Nephron (organoid): ENCODE data around the gene ERMN.
"Not testable (repeated sequence)": the region's sequence is repeated elsewhere in the genome, so short reads cannot be mapped to it uniquely, and the experiment has no call there.

Source experiments
- H3K27ac Mint-ChIP-seq, 3 experiments: 2 replicates each; pipeline ENCODE4 v1.8.0; 2020; ENCODE audit warnings: mixed read lengths in 3 of 3, mild to moderate bottlenecking in 2 of 3, moderate library complexity in 1 of 3
- H3K27me3 Mint-ChIP-seq: 2 replicates; pipeline ENCODE4 v1.8.0; 2021; ENCODE audit warnings: low read depth, mild to moderate bottlenecking, moderate library complexity, mixed read lengths
- H3K36me3 Mint-ChIP-seq: 2 replicates; pipeline ENCODE4 v1.8.0; 2020; ENCODE audit warnings: low read depth, mixed read lengths
- H3K4me1 Mint-ChIP-seq: 2 replicates; pipeline ENCODE4 v1.8.0; 2020; ENCODE audit warnings: mixed read lengths
- H3K4me3 Mint-ChIP-seq, 3 experiments: 2 replicates each; pipeline ENCODE4 v1.8.0; 2020; ENCODE audit warnings: mild to moderate bottlenecking in 3 of 3, mixed read lengths in 3 of 3, moderate library complexity in 2 of 3
- H3K9me3 Mint-ChIP-seq: 2 replicates; pipeline ENCODE4 v1.8.0; 2020; ENCODE audit warnings: mixed read lengths
- CTCF ChIP-seq, 3 experiments: fragments of 200-600 bp; sonication (generic); IDR thresholded peaks; one replicate each; pipeline ENCODE4 v1.5.0; 2021; ENCODE audit warnings: antibody characterized with exemption in 3 of 3; ENCODE audit not compliant: unreplicated experiment in 3 of 3

ERMN gene, protein sequence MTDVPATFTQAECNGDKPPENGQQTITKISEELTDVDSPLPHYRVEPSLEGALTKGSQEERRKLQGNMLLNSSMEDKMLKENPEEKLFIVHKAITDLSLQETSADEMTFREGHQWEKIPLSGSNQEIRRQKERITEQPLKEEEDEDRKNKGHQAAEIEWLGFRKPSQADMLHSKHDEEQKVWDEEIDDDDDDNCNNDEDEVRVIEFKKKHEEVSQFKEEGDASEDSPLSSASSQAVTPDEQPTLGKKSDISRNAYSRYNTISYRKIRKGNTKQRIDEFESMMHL

DNA sequence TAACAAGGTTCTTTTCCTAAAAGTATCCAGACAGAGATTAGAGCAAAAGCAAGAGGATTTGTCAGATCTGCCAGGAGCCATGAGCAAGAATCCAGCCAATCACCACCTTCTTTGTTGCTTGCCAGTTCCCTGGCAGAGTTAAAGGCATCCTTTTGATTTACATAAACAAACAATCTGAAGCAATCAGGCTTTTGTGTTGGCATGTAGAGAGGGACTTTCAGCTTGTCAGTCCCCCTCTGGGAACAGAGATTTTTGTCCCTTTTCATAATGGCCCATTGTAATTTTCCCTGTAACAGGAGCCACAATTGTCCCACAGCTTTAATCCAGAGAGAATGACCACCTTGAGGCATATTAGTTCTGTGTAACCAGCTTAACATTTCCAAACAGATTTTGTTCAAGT, at the start of gene ERMN:
TSS of gene ERMN (minus strand) at position 39 of the 400 bp plus-strand sequence. CDS start 182 bp downstream, outside the sequence.
- H3K4me3 Mint-ChIP-seq = no peak within 1 kb of the TSS
- peaks cover 5% of the 10 kb centered on the region for H3K27me3 Mint-ChIP-seq
- TF ChIP-seq CTCF (IDR thresholded peaks at IDR 0.05; ENCODE audit: unreplicated experiment in 3 of 3) = no peak
- peaks cover 25% of the 10 kb centered on the region for H3K4me1 Mint-ChIP-seq
- no peaks in the 10 kb centered on the region for H3K36me3 Mint-ChIP-seq
- H3K27ac Mint-ChIP-seq = peak within 1 kb of the TSS in 1 of 3 experiments; percentile 16
- no peaks in the 10 kb centered on the region for H3K9me3 Mint-ChIP-seq

- Mint-ChIP-seq H3K36me3 (peaks cover 15% of the 10 kb centered on the region), H3K4me1 (peaks cover 8% of the 10 kb centered on the region), H3K9me3 (peaks cover 19% of the 10 kb centered on the region), H3K27me3 (no peaks in the 10 kb centered on the region), H3K4me3 (no peak overlapping the region), H3K27ac (no peak overlapping the region)
- no peak for TF ChIP-seq CTCF (IDR thresholded peaks at IDR 0.05; ENCODE audit: unreplicated experiment in 3 of 3)
Measured at GRCh38 chr2:157375384-157375783, 49.8 kb upstream of the ERMN start.

GRCh38 chr2:157368508-157368907, 42.9 kb upstream of the ERMN start:
- not testable (repeated sequence) for H3K4me3 Mint-ChIP-seq, H3K9me3 Mint-ChIP-seq, H3K27me3 Mint-ChIP-seq, H3K36me3 Mint-ChIP-seq, H3K27ac Mint-ChIP-seq
- peaks cover 15% of the 10 kb centered on the region for H3K4me1 Mint-ChIP-seq

DNA sequence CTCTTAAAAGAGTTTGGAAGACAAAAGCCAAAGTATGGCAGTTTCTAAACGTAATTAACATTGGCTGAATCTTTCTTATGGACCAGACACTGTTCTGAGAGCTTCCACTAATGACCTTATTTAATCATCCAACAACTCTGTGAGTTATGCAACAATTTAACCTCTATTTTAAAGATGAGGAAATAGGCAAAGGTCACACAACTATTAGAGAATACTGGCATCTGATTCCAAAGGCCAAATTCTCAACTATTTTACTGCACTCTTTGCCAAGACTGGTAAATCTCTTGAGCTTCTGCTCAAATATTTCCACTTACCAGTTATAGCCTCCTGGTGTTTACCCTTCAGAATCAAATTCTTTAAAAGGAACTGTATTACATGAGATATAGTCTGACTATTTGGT, 42.1 kb upstream of the ERMN start:
- Mint-ChIP-seq H3K36me3 (no peaks in the 10 kb centered on the region), H3K4me3 (no peak overlapping the region), H3K9me3 (peaks cover 9% of the 10 kb centered on the region), H3K27ac (no peak overlapping the region), H3K27me3 (no peaks in the 10 kb centered on the region), H3K4me1 (peaks cover 18% of the 10 kb centered on the region)
- no peak for TF ChIP-seq CTCF (IDR thresholded peaks at IDR 0.05; ENCODE audit: unreplicated experiment in 3 of 3)

- Mint-ChIP-seq H3K4me1 (peaks cover 18% of the 10 kb centered on the region), H3K27ac (peak overlapping the region in 1 of 3 experiments; percentile 4), H3K36me3 (no peaks in the 10 kb centered on the region), H3K27me3 (peaks cover 7% of the 10 kb centered on the region), H3K4me3 (no peak overlapping the region), H3K9me3 (peaks cover 16% of the 10 kb centered on the region)
- TF ChIP-seq CTCF (IDR thresholded peaks at IDR 0.05; ENCODE audit: unreplicated experiment in 3 of 3) = no peak
Measured at GRCh38 chr2:157364257-157364974, 38.8 kb upstream of the ERMN start.

- H3K9me3 Mint-ChIP-seq = peaks cover 16% of the 10 kb centered on the region
- TF ChIP-seq CTCF (IDR thresholded peaks at IDR 0.05; ENCODE audit: unreplicated experiment in 3 of 3) = no peak
- no peak overlapping the region for H3K4me3 Mint-ChIP-seq
- H3K27me3 Mint-ChIP-seq = peaks cover 7% of the 10 kb centered on the region
- no peak overlapping the region for H3K27ac Mint-ChIP-seq
- H3K36me3 Mint-ChIP-seq = no peaks in the 10 kb centered on the region
- H3K4me1 Mint-ChIP-seq = peaks cover 18% of the 10 kb centered on the region
Measured at GRCh38 chr2:157363612-157364101, 38.0 kb upstream of the ERMN start.
